CD14-positive monocyte (primary cell): ENCODE data around the gene GJA5. TPM values are rescaled to one million over a fixed set of nuclear protein-coding genes. Genes with fewer than 3 reads are reported as not detected.

Experiments used
- DNase-seq, 3 donors: peaks; one replicate each; pipeline ENCODE4 v3.0.0-alpha.2; 2011 to 2022
- H2AFZ ChIP-seq: 2 replicates; pipeline ENCODE4 v1.6.0; 2012; ENCODE audit warnings: mild to moderate bottlenecking, low read depth, low read length, inconsistent platforms; ENCODE audit not compliant: insufficient read depth, poor library complexity, severe bottlenecking
- H3K27ac ChIP-seq, 2 donors: 1 replicate in 1 of 2; 2 replicates in 1 of 2; pipeline ENCODE4 v1.5.1; 2012 to 2013; ENCODE audit warnings: low read length in 2 of 2, control low read depth in 1 of 2, inconsistent platforms in 1 of 2, low read depth in 1 of 2, mild to moderate bottlenecking in 1 of 2
- H3K27me3 ChIP-seq, 2 donors: one replicate each; pipeline versions ENCODE4 v1.6.0 to v1.6.1; 2011 to 2013; ENCODE audit warnings: low read length in 2 of 2; ENCODE audit not compliant: control insufficient read depth in 2 of 2, insufficient read depth in 2 of 2
- H3K36me3 ChIP-seq, 2 donors: replicated peaks in 1 of 2; 1 replicate in 1 of 2; 2 replicates in 1 of 2; pipeline versions ENCODE4 v1.5.1 to v1.6.1; 2012 to 2013; ENCODE audit warnings: low read length in 2 of 2, control low read depth in 1 of 2, inconsistent platforms in 1 of 2, mild to moderate bottlenecking in 1 of 2; ENCODE audit not compliant: insufficient read depth in 2 of 2, control insufficient read depth in 1 of 2
- H3K4me1 ChIP-seq, 2 donors: 1 replicate in 1 of 2; 2 replicates in 1 of 2; pipeline versions ENCODE4 v1.5.1 to v1.6.1; 2012 to 2013; ENCODE audit warnings: low read length in 2 of 2, control low read depth in 1 of 2, inconsistent platforms in 1 of 2, mild to moderate bottlenecking in 1 of 2, moderate library complexity in 1 of 2; ENCODE audit not compliant: insufficient read depth in 2 of 2, control insufficient read depth in 1 of 2
- H3K4me2 ChIP-seq: replicated peaks from 2 replicates; pipeline ENCODE3; 2012; ENCODE audit warnings: low read length, moderate library complexity, mild to moderate bottlenecking; ENCODE audit not compliant: poor library complexity, severe bottlenecking; ENCODE audit errors: extremely low read depth
- H3K4me3 ChIP-seq, 3 experiments: fragments of 200-600 bp in 1 of 3; sonication (generic) in 1 of 3; replicated peaks in 1 of 3; 1 replicate in 2 of 3; 2 replicates in 1 of 3; pipeline ENCODE4 v1.5.1; 2011 to 2013; ENCODE audit warnings: low read length in 3 of 3, mild to moderate bottlenecking in 3 of 3, control low read depth in 2 of 3, low read depth in 2 of 3, inconsistent platforms in 1 of 3, moderate library complexity in 1 of 3
- H3K79me2 ChIP-seq: 2 replicates; pipeline ENCODE4 v1.6.0; 2012; ENCODE audit warnings: mild to moderate bottlenecking, control low read depth, inconsistent platforms, low read length, moderate library complexity; ENCODE audit not compliant: insufficient read depth
- H3K9ac ChIP-seq: 2 replicates; pipeline ENCODE4 v1.6.0; 2017; ENCODE audit warnings: low read length, mild to moderate bottlenecking; ENCODE audit not compliant: insufficient read depth, poor library complexity, severe bottlenecking
- H3K9me3 ChIP-seq, 2 donors: replicated peaks in 1 of 2; 1 replicate in 1 of 2; 2 replicates in 1 of 2; pipeline versions ENCODE4 v1.5.1 to v1.6.1; 2012 to 2013; ENCODE audit warnings: low read length in 2 of 2, control low read depth in 1 of 2; ENCODE audit not compliant: control insufficient read depth in 1 of 2, insufficient read depth in 1 of 2
- H4K20me1 ChIP-seq: 2 replicates; pipeline ENCODE4 v1.6.0; 2012; ENCODE audit warnings: mild to moderate bottlenecking, low read length, control low read depth, moderate library complexity; ENCODE audit not compliant: insufficient read depth
- H3K27ac Mint-ChIP-seq, 7 donors: one replicate each; pipeline ENCODE4 v1.8.0; 2020; ENCODE audit warnings: mild to moderate bottlenecking in 7 of 7, mixed read lengths in 7 of 7, moderate library complexity in 6 of 7, inconsistent platforms in 2 of 7
- H3K27me3 Mint-ChIP-seq, 3 donors: one replicate each; pipeline ENCODE4 v1.8.0; 2021 to 2022; ENCODE audit warnings: low read depth in 3 of 3, mild to moderate bottlenecking in 3 of 3, mixed read lengths in 3 of 3, moderate library complexity in 3 of 3, inconsistent platforms in 1 of 3
- H3K36me3 Mint-ChIP-seq, 2 donors: one replicate each; pipeline ENCODE4 v1.8.0; 2020; ENCODE audit warnings: mixed read lengths in 2 of 2, inconsistent platforms in 1 of 2, mild to moderate bottlenecking in 1 of 2
- H3K4me1 Mint-ChIP-seq: one replicate; pipeline ENCODE4 v1.8.0; 2020; ENCODE audit warnings: mild to moderate bottlenecking, mixed read lengths
- H3K4me3 Mint-ChIP-seq, 2 donors: one replicate each; pipeline ENCODE4 v1.8.0; 2020; ENCODE audit warnings: mild to moderate bottlenecking in 2 of 2, mixed read lengths in 2 of 2, moderate library complexity in 1 of 2
- H3K9me3 Mint-ChIP-seq, 7 donors: one replicate each; pipeline ENCODE4 v1.8.0; 2020 to 2022; ENCODE audit warnings: mixed read lengths in 7 of 7, mild to moderate bottlenecking in 6 of 7, moderate library complexity in 6 of 7, inconsistent platforms in 2 of 7
- CTCF ChIP-seq: fragments of 200-600 bp; IDR thresholded peaks from one replicate; pipeline ENCODE4 v1.8.0; 2022; ENCODE audit warnings: antibody characterized with exemption, mild to moderate bottlenecking
- WGBS: methylation state at CpG from one replicate; pipeline ENCODE4 v1.1.5; 2013; ENCODE audit warnings: missing lambda C conversion rate; ENCODE audit not compliant: insufficient coverage; 5-methylcytosine and 5-hydroxymethylcytosine counted together
- intact Hi-C, 2 donors: fragments of 100-400 bp; cut with micrococcal nuclease; formaldehyde crosslinking; loops; one replicate each; pipeline versions ENCODE4 v1.15.0 to v1.15.1; 2023
- polyA plus RNA-seq, 3 donors: library from polyadenylated mRNA; depleted of rRNA in 1 of 3; unstranded in 2 of 3; stranded (reverse) in 1 of 3; fragments of 300-500 nt in 2 of 3; fragments of >200 nt in 1 of 3; fragmentation: Illumina TruSeq in 2 of 3; gene quantifications; 1 replicate in 2 of 3; 2 replicates in 1 of 3; pipeline ENCODE4 v1.2.3, GENCODE V29; 2012 to 2021

Gene GJA5
- polyA plus RNA-seq, 3 donors, result not detected

- H3K9me3 Mint-ChIP-seq, result peaks cover 0 to 4% (median 0%) of the 10 kb centered on the region in 7 donors
- no peak overlapping the region for H2AFZ ChIP-seq
- intact Hi-C loops, result no loop called here
- H3K9me3 ChIP-seq, result no peaks in the 10 kb centered on the region
- no peak overlapping the region for H3K9ac ChIP-seq
- no peaks in the 10 kb centered on the region for H3K36me3 Mint-ChIP-seq
- H3K4me2 ChIP-seq, result no peak overlapping the region
- H3K27me3 ChIP-seq, result no peaks in the 10 kb centered on the region
- H3K4me1 Mint-ChIP-seq, result no peaks in the 10 kb centered on the region
- no peak overlapping the region for H3K4me3 ChIP-seq
- H3K27me3 Mint-ChIP-seq, result peaks cover 1 to 2% (median 2%) of the 10 kb centered on the region in 3 donors
- no peak overlapping the region for H3K27ac ChIP-seq
- no peak for TF ChIP-seq CTCF
- no peak for DNase-seq
- 27% methylated on average over 3 of the region's 4 CpGs for WGBS
- H3K27ac Mint-ChIP-seq, result no peak overlapping the region
- no peaks in the 10 kb centered on the region for H4K20me1 ChIP-seq
- H3K79me2 ChIP-seq, result no peaks in the 10 kb centered on the region
- no peaks in the 10 kb centered on the region for H3K4me1 ChIP-seq
- H3K4me3 Mint-ChIP-seq, result no peak overlapping the region
- no peaks in the 10 kb centered on the region for H3K36me3 ChIP-seq
Measured at GRCh38 chr1:147808025-147808424, 47.6 kb upstream of the GJA5 start.

GRCh38 chr1:147807405-147807804, 47.0 kb upstream of the GJA5 start:
- Histone ChIP-seq H2AFZ (no peak overlapping the region), H3K79me2 (no peaks in the 10 kb centered on the region), H3K36me3 (no peaks in the 10 kb centered on the region), H4K20me1 (no peaks in the 10 kb centered on the region), H3K27me3 (no peaks in the 10 kb centered on the region), H3K9ac (no peak overlapping the region), H3K4me3 (no peak overlapping the region), H3K4me1 (no peaks in the 10 kb centered on the region), H3K4me2 (no peak overlapping the region), H3K27ac (no peak overlapping the region), H3K9me3 (no peaks in the 10 kb centered on the region)
- TF ChIP-seq CTCF, result no peak
- 100% methylated on average over 3 of the region's 4 CpGs for WGBS
- Mint-ChIP-seq H3K36me3 (no peaks in the 10 kb centered on the region), H3K9me3 (peaks cover 0 to 4% (median 0%) of the 10 kb centered on the region in 7 donors), H3K4me3 (no peak overlapping the region), H3K27ac (no peak overlapping the region), H3K4me1 (no peaks in the 10 kb centered on the region), H3K27me3 (peaks cover 1 to 2% (median 2%) of the 10 kb centered on the region in 3 donors)
- no peak for DNase-seq
- intact Hi-C loops, result no loop called here
